ENCODE data around the gene PDILT.
"Not testable (repeated sequence)": the region's sequence is repeated elsewhere in the genome, so short reads cannot be mapped to it uniquely, and the experiment has no call there.

Gene PDILT

DNA sequence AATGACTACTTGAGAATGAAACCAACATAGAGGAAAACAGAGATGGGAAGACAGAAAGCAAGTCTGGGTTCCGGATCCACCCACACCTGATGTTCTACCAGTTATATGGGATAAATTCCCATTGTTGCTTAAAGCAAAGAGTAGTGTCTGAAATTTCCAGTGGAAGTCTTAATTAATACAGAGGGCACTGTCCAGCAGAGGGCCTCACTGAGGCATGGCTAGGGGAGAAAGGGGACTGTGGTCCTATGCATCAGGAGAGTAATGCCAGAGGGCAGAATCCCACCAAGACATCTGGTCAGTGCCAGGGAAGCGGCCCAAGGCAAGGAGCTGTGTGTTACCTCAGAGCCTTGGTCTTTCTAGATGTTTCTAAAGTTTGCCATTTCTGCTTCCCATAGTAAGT lies 44.5 kb downstream of the PDILT start:
- DNase-seq = no peak

DNA sequence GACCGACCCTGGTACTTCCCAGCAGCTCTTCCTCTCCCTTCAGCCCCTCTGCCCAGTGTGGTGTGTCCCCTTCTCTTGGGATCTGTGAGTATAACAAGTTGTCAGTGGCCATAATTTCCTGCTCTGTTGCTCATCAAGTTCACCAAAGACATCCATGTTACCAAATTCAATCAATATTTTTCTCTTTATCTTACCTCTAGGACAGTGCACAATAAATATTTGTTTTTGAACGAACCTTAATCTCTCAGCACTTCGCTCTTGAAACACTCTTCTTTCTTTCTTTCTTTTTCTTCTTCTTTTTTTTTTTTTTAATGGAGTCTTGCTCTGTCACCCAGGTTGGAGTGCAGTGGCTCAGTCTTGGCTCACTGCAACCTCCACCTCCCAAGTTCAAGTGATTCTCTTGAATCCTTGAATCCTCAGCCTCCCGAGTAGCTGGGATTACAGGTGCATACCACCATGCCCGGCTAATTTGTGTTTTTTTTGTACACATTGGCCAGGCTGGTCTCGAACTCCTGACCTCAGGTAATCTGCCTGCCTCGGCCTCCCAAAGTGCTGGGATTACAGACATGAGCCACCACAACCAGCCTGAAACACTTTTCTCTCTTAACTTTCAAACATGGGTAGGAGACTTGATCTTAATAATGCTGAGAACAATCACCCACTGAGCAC lies 49.3 kb downstream of the PDILT start:
- DNase-seq = no peak

DNA sequence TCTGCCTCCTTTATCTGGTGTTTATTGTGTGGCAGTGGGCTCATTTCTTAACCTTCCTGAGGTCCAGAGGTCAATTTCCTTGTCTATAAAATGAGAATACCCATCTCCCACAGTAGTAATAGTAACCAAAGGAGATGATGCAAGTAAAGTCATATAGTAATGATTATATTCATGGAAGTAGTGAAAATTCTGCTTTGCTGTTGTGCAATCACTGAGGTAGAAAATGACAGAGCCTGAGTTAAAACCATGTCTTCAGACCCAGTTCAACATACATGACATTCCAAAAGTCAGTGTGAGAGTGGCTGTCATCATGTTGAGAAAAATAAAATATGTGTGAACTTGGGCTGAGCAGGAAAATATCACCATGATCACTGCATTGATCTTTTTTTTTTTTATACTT lies 51.2 kb downstream of the PDILT start:
- DNase-seq = no peak

DNA sequence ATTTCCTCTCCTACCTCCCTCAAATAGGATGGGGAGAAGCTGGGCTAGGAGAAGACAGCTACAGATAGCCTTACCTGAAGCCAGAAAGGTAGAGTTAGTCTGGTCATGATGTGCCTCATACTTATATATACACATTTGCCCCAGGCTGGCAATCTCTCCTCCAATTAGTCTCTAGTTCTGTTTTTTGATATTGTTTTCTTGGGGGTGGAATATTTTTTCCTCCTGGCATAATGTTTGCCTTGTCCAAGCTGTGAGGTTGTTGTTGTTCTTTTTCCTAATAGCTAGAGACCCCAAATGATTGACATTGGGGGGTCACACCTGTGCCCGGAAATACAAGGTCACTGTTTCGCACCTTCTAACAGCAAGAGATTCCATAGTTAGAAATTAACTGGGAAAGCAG lies 51.9 kb downstream of the PDILT start, which contains the start of gene UMOD:
UMOD (minus strand) TSS at position 101 of the 400 bp plus-strand sequence. CDS start 1,978 bp downstream, outside the sequence.
- DNase-seq = no peak

DNA sequence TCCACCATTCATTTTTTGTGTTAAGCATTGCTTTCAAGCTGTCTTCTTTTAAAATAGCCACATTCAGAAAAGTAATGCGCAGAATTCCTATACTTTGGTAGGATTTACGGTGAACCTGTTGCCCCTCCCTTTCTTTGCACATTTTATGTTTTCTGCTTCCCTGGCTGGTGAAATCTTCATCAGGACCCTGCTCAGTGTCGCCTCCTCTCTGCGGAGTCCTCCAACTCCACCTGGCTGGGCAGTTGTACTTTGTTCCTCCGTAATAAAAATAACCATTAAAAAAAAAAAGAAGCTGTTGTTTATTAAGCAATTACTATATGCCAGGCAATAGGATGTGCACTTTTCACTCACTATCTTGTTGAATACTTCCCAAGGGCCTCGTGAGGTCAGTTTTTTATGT lies 54.9 kb downstream of the PDILT start:
- DNase-seq = no peak

DNA sequence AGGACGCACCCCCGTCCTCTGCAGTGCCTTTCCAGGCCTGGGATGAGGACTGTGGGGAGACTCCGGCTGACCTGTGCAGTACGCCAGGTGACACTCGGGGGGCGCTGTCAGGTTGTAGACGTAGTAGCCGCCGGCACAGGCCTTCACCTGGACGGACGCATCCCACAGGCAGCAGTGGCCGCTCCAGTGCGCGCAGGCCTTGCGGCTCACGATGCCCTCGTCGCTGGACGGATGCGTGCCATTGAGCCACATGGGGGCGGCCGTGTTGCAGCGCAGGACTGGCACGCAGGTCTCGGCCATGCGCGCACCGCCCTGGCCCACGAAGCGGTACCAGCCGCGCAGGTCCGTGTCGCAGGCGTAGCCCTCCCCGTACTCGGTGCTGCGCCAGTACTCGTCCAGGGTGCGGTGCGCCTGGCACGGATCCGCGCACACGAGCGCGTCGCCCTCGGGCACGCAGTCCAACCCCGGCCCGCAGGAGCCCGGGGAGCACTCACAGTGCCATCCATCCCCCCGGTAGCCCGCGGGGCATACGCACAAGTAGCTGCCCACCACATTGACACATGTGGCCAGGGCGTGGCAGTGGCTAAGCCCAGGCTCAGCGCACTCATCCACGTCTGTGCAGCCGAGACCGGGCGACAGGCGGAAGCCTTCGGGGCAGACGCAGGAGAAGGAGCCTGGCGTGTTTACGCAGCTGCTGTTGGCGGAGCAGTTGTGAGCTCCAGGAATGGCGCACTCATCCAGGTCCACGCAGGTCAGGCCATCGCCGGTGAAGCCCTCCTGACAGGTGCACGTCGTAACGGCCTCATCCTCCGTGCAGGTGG lies 56.0 kb downstream of the PDILT start:
- no peak for DNase-seq

DNA sequence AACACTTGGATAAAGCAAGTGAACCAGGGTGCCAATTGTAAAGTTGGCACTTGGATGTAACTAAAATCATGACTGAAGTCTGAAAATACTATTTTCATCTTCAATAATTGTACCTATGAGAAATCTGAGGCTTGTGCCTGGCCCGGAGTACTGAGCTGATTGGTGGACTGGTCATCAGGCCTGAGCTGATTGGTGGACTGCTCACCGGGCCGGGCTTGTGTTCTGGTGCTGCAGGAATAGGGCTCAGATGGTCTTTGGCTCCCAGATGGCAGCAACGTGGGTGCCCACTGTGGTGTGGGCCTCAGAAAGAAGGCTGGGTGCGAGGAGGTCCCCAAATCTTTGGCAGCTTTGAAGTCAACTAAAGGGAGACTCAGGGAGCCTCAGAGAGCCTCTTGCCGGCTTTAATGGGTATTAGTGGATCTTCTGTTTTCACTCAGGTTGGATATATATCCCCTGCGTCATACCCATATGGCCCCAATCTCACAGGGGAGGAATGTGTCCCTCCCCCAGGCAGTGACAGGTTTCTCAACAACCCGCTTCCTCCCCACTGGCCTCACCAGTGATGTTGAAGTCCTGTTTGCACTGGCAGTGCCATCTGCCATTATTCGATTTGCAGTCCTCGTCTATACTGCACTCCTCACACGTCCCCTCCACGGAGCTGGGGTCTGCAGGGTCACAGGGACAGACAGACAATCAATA lies 56.7 kb downstream of the PDILT start:
- no peak for DNase-seq

DNA sequence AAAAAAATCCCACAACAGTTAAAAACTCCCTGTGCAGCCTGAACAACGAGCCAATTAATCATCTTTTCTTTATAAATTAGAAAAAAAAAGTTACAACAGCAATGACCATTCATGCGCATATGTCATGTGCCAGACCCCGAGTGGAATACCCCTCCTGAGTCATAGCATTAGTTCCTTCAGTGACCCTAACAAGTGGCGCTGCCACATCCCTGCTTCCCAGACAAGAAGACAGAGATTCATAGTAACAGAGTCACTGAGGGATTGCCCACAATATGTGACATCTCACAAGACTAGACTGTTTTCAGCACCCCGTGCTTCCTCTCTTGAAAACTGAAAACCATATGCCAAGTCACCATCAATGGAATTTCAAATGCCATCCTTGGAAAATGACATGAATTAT lies 59.9 kb downstream of the PDILT start:
- DNase-seq = no peak

DNA sequence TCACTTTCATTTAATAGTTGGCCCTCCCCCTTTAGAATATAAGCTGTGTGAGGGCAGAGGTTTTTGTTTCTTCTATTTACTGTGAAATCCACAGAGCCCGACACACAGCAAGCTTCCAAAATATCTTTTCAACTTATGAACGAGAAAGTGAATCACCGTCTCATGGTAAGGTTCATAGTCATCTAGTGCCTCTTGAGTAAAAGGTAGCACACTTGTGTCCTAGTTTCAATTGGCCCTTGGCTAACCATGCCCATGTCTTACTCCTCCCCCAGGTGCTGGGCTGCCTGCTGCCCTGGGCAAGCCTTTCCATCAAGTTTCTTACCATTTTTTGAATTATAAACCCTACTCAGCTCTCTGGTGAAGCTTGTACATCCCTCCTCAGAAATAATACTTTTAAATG lies 64.8 kb downstream of the PDILT start:
- no peak for DNase-seq

DNA sequence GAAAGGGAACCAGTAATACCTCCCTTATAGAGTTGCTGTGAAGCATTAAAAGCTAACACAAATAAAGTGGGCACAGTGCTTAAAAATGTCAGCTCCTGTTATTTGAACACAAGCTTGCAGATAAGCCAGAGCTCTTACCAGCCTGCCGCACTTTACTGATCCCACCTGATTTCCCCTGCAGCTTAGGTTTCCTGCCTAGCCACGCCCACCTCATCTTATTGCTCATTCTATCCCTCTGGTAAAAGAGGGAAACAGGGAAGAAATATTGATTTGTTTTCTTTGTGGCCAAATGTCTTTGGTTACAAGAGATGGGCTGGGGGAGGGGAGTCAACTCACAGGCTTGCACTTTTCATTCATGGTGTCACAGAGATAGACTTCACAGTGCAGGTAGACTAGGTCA lies 67.6 kb downstream of the PDILT start:
- no peak for DNase-seq

DNA sequence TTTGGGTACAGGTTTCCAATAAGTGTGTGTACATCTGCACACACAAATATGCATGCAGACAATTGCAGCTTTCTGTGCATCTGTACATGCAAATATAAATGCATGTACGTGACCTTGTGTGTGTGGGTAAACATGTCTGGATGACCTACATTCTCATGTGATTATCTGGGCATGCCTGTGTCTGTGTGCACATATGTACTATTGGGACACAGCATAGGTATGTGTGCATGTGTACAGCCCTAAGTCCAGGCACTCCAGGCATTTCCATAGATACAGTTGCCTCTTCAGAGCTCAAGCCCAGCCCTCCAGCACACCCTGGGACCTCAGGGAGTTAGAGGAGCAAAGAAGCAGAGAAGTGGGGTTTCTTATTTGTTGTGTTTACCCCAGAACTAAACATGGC lies 70.1 kb downstream of the PDILT start:
- DNase-seq = no peak

DNA sequence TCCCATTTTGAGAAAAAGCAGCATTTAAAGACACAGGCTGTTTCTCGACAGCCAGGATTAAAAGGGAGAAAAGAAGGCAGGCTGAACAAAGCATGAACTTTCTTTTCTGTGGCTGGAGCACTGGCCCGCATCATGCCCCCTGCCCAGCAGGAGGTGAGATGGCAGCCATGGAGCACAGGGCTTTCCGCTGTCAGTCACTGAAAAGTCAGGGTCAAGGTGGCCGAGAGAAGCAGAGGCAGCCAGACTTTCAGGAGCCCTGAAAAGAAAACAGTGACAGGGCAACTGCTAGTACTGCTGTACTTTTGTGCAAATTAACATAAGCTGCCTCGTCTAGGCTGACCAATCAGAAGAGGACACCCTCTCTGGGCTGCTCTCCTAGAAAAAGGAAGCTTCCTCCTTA lies 71.4 kb downstream of the PDILT start:
- DNase-seq = no peak

DNA sequence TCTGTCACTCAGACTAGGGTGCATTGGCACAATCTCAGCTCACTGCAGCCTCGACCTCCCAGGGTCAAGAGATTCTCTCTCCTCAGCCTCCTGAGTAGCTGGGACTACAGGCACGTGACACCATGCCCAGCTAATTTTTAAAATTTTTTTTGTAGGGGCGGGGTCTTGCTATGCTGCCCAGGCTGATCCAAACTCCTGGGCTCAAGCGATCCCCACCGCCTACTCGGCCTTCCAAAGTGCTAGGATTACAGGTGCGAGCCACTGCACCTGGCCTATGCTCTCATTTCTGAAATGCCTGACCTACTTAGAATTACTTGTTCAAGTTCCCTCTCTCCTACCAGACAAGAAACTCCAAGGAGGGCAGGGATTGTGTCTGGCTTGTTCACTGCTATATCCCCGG lies 72.1 kb downstream of the PDILT start:
- DNase-seq = no peak

DNA sequence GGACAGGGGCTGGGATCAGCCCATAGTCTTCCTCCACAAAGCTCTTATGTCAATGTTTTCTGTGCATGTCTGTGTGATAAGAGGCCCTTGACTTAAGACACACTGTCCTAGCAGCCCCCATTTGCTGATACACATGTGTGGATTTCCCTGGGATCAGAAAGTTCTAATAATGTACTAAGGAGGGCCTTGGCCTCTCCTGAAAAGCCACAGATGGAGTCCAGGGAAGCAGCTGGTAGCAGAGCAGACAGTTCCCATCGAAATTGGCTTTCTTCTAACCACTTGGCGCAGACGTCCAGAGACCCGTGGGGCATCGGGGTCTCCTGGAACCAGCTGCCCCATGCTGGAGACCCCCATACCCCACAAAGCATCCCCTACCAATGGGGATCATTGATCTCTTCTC lies 72.9 kb downstream of the PDILT start:
- DNase-seq = no peak

DNA sequence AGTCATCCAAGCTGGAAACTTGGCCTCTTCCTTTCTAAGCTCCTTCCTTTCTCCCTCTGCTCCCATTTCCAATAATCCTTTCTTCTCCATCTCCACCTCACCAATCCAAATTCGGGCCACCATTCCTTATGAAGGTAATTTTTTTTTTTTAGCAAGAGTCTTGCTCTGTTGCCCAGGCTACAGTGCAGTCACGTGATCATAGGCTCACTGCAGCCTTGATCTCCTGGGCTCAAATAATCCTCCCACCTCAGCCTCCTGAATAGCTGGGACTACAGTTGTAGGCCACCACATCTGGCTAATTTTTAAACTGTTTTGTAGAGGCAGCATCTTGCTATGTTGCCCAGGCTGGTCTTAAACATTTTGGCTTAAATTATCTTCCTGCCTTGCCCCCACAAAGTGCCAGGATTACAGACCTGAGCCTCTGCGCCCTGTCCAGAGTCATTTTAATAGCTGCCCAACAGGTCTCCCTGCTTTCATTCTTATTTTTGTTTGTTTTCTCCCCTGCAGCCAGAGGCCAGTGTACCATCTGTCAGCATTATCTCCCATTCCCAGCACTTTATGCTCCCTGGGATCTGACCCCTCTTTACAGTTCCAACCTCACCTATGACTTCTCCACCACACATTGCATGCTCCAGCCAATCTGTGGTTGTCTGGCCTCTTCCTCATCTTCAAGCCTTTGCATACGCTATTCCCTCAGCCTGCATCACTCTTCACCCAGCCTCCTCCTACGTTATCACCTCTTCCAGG lies 75.0 kb downstream of the PDILT start:
- no peak for DNase-seq

DNA sequence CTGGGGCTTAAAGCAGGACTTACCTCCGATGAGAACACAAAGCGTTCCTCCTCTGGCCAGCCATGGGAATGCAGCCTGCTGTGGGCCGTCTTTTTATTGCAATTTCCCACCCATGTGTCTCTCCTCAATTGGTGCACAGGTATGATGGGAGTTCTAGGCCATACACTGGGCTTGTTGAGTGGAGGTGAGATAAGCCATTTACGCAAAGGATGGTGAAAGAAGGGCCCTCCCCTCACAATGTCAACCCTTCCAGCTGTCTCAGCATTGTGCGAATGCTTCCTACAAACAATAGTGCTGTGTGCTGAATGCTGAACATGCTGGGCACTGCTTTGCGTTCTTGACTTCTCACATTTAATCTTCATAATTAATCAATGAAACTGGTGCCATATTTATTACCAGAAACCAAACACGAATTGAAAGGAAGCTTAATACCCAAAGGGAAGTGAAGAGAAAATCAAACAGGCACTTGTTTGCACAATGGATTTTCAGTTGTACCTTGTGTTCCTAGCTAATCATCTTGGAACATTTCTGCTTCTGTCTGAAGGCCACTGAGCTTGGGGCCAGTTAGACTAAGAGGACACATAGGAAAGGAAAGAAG lies 77.0 kb downstream of the PDILT start, which contains the start of gene GP2:
GP2 (minus strand) TSS at position 70 of the 598 bp plus-strand sequence. CDS start 1,082 bp downstream, outside the sequence.
- no peak for DNase-seq

DNA sequence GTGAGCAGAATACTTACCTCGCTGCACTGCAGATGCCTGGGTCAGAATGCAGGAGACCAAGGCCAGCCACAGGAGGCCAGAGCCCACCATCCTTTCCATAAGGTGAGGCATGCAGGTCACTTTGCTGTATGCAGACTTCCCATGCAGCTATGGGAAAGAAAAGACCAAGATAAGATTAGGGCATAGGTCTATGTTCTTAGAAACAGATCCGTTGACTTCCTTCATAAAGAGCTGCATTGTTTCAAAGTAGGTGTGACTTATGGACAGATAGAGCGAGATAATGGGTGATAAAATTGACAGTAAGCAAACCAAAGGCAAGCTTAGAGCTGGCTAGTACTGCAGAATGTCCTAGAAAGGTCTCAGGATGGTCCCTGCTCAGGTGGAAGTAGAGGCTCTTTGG lies 78.2 kb downstream of the PDILT start:
- no peak for DNase-seq

DNA sequence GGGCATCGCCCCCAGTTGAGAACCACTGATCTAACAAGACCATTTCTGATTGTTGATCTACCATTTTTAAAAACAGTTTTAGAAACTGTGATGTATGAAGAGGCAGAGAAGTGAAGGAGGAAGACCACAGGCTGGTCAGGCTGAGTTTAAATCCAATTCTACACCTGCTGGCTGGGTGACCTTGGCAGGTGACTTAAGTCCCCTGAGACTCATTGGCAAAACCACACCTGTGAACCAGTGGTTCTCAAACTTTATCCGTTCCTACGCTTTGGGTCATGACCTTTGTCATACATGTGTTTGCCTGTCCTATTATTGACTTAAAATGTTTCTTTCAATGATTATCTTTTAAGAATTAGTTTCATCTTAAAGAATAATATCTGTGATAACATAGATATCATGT lies 79.5 kb downstream of the PDILT start:
- no peak for DNase-seq

DNA sequence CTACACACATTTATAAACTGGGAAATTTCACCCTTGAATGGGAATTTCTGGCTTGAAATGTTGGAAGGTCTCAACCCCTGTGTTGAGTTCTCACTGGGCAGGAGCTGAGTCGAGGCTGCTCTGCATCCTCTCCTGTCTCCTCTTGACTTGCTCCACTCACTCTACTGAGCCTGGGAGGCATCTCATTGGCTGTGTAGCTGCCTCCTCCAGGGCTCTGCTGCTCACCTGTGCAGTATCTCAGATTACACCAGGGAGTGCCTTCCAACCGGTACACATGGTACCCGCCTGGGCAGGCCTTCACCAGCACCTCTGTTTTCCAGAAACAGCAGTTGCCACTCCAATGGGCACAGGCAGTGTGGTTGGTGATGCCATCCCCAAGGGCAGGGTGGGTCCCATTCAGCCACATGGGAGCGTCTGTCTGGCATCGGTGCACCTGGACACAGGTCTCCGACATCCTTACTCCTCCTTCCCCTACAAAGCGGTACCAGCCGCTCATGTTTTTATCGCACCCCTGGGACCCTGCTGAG lies 80.9 kb downstream of the PDILT start:
- no peak for DNase-seq

DNA sequence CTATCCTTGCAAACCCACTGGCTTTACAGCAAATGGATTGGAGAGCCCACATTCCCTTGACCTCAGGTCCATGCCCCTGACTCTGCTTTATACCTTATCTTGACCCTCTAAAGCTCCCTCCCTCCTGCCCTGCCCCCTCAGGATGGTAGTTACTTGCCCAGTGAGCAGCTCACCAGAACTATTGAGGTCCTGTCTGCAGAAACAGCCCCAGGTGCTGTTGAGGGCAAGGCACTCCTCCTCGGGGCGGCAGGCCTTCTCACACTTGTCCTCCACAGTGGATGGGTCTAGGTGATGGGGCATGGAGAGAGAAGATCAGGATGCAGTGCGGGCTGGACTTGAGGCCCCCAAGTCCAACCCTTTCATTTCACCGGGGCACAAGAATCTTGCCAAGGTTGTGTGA lies 81.8 kb downstream of the PDILT start:
- no peak for DNase-seq

DNA sequence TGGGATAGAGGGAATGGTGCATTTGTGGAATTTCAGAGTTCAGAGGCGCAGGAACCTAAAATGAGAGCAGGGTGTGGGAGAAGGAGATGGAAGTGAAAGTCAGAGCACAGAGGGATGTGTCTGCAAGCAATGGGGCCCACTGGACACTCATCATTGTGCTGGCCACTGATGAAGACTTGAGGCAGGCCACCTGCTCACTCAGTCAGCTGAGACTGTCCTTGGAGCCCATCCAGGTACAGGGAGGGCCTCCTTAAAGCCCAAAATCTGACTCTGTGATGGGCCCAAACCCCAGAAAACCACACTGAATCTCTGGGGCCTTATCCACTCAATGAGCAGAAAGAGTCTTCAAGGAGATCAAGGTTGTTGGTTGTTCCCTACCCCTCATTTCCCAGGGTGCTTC lies 82.9 kb downstream of the PDILT start:
- DNase-seq = no peak

DNA sequence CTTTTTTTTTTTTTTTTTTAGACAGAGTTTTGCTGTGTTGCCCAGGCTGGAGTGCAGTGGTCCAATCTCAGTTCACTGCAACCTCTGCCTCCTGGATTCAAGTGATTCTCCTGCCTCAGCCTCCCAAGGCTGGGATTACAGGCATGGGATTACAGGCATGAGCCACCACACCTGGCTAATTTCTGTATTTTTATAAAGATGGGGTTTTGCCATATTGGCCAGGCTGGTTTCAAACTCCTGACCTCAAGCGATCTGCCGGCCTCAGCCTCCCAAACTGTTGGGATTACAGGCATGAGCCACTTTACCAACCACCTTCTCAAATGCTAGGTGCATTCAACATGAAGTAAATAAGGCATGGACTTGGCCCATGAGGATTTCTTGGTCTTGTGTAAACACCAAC lies 83.5 kb downstream of the PDILT start:
- not testable (repeated sequence) for DNase-seq
